ENCODE measurements around the gene TMEM220. TPM values are rescaled to one million over a fixed set of nuclear protein-coding genes. Genes with fewer than 3 reads are reported as not detected.

TMEM220 gene
- total RNA-seq, 1 experiment from 2014 or later = not detected

- Histone ChIP-seq H3K79me2 (ENCODE audit: insufficient read depth, low read length) (no peaks in the 10 kb centered on the region), H3K27me3 (ENCODE audit: insufficient read depth, low read length) (no peaks in the 10 kb centered on the region), H3K36me3 (ENCODE audit: control insufficient read depth in 1 of 2, insufficient read depth in 2 of 2, low read length in 2 of 2) (no peaks in the 10 kb centered on the region), H3K9me2 (ENCODE audit: insufficient read depth) (no peaks in the 10 kb centered on the region), H3K4me3 (replicated peaks in 1 of 2; ENCODE audit: low read depth in 1 of 2, low read length in 2 of 2) (no peak overlapping the region), H3K4me2 (ENCODE audit: low read length) (no peak overlapping the region), H3K9ac (ENCODE audit: low read length) (no peak overlapping the region), H4K20me1 (ENCODE audit: insufficient read depth) (no peaks in the 10 kb centered on the region), H2AFZ (ENCODE audit: low read depth, low read length, poor library complexity, severe bottlenecking) (no peak overlapping the region), H3K27ac (ENCODE audit: low read depth, low read length) (no peak overlapping the region), H3K9me3 (ENCODE audit: control insufficient read depth in 1 of 2, insufficient read depth in 1 of 2, low read depth in 1 of 2, low read length in 2 of 2) (no peaks in the 10 kb centered on the region), H3K4me1 (ENCODE audit: control insufficient read depth in 1 of 2, insufficient read depth in 2 of 2, low read length in 2 of 2) (no peaks in the 10 kb centered on the region)
- ATAC-seq (no peak), DNase-seq (ENCODE audit: low read depth, low spot score) (no peak)
- no TSS peak for BruUV-seq (replicated peaks)
- ChIA-PET RAD21 (ENCODE audit: low non-redundant PET in 1 of 2, low total read pairs in 2 of 2, uncharacterized antibody in 2 of 2, unreplicated experiment in 2 of 2) (no interaction called here), POLR2A (no interaction called here), CTCF (no interaction called here)
- TF ChIP-seq ZFX (IDR thresholded peaks at IDR 0.05) (no peak), SIN3A (IDR thresholded peaks at IDR 0.05; ENCODE audit: low read depth) (no peak), EGR1 (IDR thresholded peaks at IDR 0.05; ENCODE audit: low read depth) (no peak)
- intact Hi-C loops (cut with micrococcal nuclease) = no loop called here
Measured at GRCh38 chr17:10757647-10758046, 27.8 kb upstream of the TMEM220 start.

GRCh38 chr17:10757067-10757466 is 27.2 kb upstream of the TMEM220 start:
- Histone ChIP-seq H3K27ac (ENCODE audit: low read depth, low read length) (no peak overlapping the region), H3K9me3 (ENCODE audit: control insufficient read depth in 1 of 2, insufficient read depth in 1 of 2, low read depth in 1 of 2, low read length in 2 of 2) (no peaks in the 10 kb centered on the region), H4K20me1 (ENCODE audit: insufficient read depth) (no peaks in the 10 kb centered on the region), H3K27me3 (ENCODE audit: insufficient read depth, low read length) (no peaks in the 10 kb centered on the region), H3K79me2 (ENCODE audit: insufficient read depth, low read length) (no peaks in the 10 kb centered on the region), H2AFZ (ENCODE audit: low read depth, low read length, poor library complexity, severe bottlenecking) (no peak overlapping the region), H3K4me3 (replicated peaks in 1 of 2; ENCODE audit: low read depth in 1 of 2, low read length in 2 of 2) (no peak overlapping the region), H3K9ac (ENCODE audit: low read length) (no peak overlapping the region), H3K9me2 (ENCODE audit: insufficient read depth) (no peaks in the 10 kb centered on the region), H3K4me1 (ENCODE audit: control insufficient read depth in 1 of 2, insufficient read depth in 2 of 2, low read length in 2 of 2) (no peaks in the 10 kb centered on the region), H3K36me3 (ENCODE audit: control insufficient read depth in 1 of 2, insufficient read depth in 2 of 2, low read length in 2 of 2) (no peaks in the 10 kb centered on the region), H3K4me2 (ENCODE audit: low read length) (no peak overlapping the region)
- BruUV-seq (replicated peaks) = no TSS peak
- RAD21 ChIA-PET (ENCODE audit: low non-redundant PET in 1 of 2, low total read pairs in 2 of 2, uncharacterized antibody in 2 of 2, unreplicated experiment in 2 of 2) = no interaction called here
- CTCF ChIA-PET = no interaction called here
- DNase-seq (ENCODE audit: low read depth, low spot score) (no peak), ATAC-seq (no peak)
- POLR2A ChIA-PET = no interaction called here
- intact Hi-C loops (cut with micrococcal nuclease) = no loop called here
- TF ChIP-seq ELF1 (IDR thresholded peaks at IDR 0.05; ENCODE audit: borderline replicate concordance, low read depth) (no peak), REST (IDR thresholded peaks at IDR 0.05; ENCODE audit: low read depth) (no peak), SP1 (IDR thresholded peaks at IDR 0.05; ENCODE audit: low read depth) (no peak), SRF (IDR thresholded peaks at IDR 0.05; ENCODE audit: low read depth) (no peak), POLR2AphosphoS5 (IDR thresholded peaks at IDR 0.05; ENCODE audit: low read depth, low read length) (no peak), MAX (IDR thresholded peaks at IDR 0.05) (no peak), RAD21 (IDR thresholded peaks at IDR 0.05; ENCODE audit: low read depth) (no peak), EZH2 (IDR thresholded peaks at IDR 0.05) (no peak), JUND (IDR thresholded peaks at IDR 0.05) (no peak), ZNF274 (IDR thresholded peaks at IDR 0.05; ENCODE audit: low read depth, low read length) (no peak), CEBPB (IDR thresholded peaks at IDR 0.05; ENCODE audit: low read depth) (no peak), ATF3 (IDR thresholded peaks at IDR 0.05) (no peak), CBX3 (IDR thresholded peaks at IDR 0.05; ENCODE audit: low read depth) (no peak), EZH2phosphoT487 (IDR thresholded peaks at IDR 0.05; ENCODE audit: borderline replicate concordance) (no peak), ZFX (IDR thresholded peaks at IDR 0.05) (no peak)
